GM23248 (cell line): ENCODE measurements around the gene QPRT.

ENCODE experiments used
- EZH2 ChIP-seq: fragments of 200-600 bp; sonication (generic); IDR thresholded peaks from 2 replicates; pipeline ENCODE4 v1.6.1; 2018; ENCODE audit warnings: antibody characterized with exemption, mild to moderate bottlenecking; ENCODE audit not compliant: insufficient read depth, poor library complexity, severe bottlenecking
- EZH2phosphoT487 ChIP-seq: fragments of 200-600 bp; sonication (generic); IDR thresholded peaks from 2 replicates; pipeline ENCODE4 v1.6.1; 2018; ENCODE audit warnings: antibody characterized with exemption, moderate library complexity, mild to moderate bottlenecking, low read depth; ENCODE audit not compliant: insufficient read depth

GRCh38 chr16:29743475-29743826, 64.5 kb downstream of the QPRT start:
- TF ChIP-seq EZH2phosphoT487 (no peak), EZH2 (no peak)
